ENCODE data around the gene DCBLD1.
A peak's percentile ranks its signal among the peaks of the same experiment; 100 is the strongest.
"Not testable (repeated sequence)": the region's sequence is repeated elsewhere in the genome, so short reads cannot be mapped to it uniquely, and the experiment has no call there.

Gene DCBLD1

GRCh38 chr6:117467876-117468275, 14.6 kb upstream of the DCBLD1 start:
- no CpG with 5 or more reads among the region's 4 CpGs for WGBS (ENCODE audit: extremely low coverage, insufficient coverage, insufficient read length)
- Histone ChIP-seq H3K4me1 (ENCODE audit: control insufficient read depth in 1 of 2, insufficient read depth in 2 of 2, low read length in 2 of 2) (peaks cover 0 to 10% of the 10 kb centered on the region in 2 experiments), H3K18ac (ENCODE audit: low read length) (no peak overlapping the region), H2AFZ (ENCODE audit: insufficient read depth, low read length, poor library complexity) (no peak overlapping the region), H3K14ac (ENCODE audit: low read length) (peak overlapping the region; percentile 19), H3K4me3 (ENCODE audit: low read depth, low read length) (no peak overlapping the region), H3K79me2 (ENCODE audit: control insufficient read depth, insufficient read depth, low read length, poor library complexity) (no peaks in the 10 kb centered on the region), H3K4ac (ENCODE audit: low read depth, low read length) (no peak overlapping the region), H3K27me3 (ENCODE audit: insufficient read depth, low read length) (no peaks in the 10 kb centered on the region), H2AK5ac (ENCODE audit: low read length) (no peak overlapping the region), H3K4me2 (ENCODE audit: low read length) (no peak overlapping the region), H3K36me3 (ENCODE audit: control insufficient read depth in 1 of 2, insufficient read depth in 2 of 2, low read length in 2 of 2) (no peaks in the 10 kb centered on the region), H3K23ac (ENCODE audit: low read length) (no peak overlapping the region), H3K9ac (ENCODE audit: low read length) (no peak overlapping the region), H4K8ac (ENCODE audit: low read depth, low read length) (no peak overlapping the region), H3K27ac (ENCODE audit: low read depth, low read length) (no peak overlapping the region), H3K9me3 (ENCODE audit: insufficient read depth, low read depth, low read length) (no peaks in the 10 kb centered on the region), H2BK5ac (ENCODE audit: low read depth, low read length, poor library complexity) (no peak overlapping the region), H2BK12ac (ENCODE audit: low read length) (peak overlapping the region; percentile 24), H2BK120ac (ENCODE audit: insufficient read depth, low read length, poor library complexity) (peak overlapping the region; percentile 17), H3K79me1 (ENCODE audit: low read length) (peaks cover 8% of the 10 kb centered on the region), H4K91ac (ENCODE audit: low read depth, low read length) (no peak overlapping the region), H4K12ac (ENCODE audit: low read depth, low read length) (no peak overlapping the region)
- no peak for DNase-seq

GRCh38 chr6:117468527-117468926, 13.9 kb upstream of the DCBLD1 start:
- not testable (repeated sequence) for H3K79me1 ChIP-seq (ENCODE audit: low read length); H3K9ac ChIP-seq (ENCODE audit: low read length); H3K14ac ChIP-seq (ENCODE audit: low read length); DNase-seq; H2BK120ac ChIP-seq (ENCODE audit: insufficient read depth, low read length, poor library complexity); H3K4ac ChIP-seq (ENCODE audit: low read depth, low read length); H3K79me2 ChIP-seq (ENCODE audit: control insufficient read depth, insufficient read depth, low read length, poor library complexity); H3K27me3 ChIP-seq (ENCODE audit: insufficient read depth, low read length); H3K4me3 ChIP-seq (ENCODE audit: low read depth, low read length); H3K9me3 ChIP-seq (ENCODE audit: insufficient read depth, low read depth, low read length); H3K27ac ChIP-seq (ENCODE audit: low read depth, low read length); H3K18ac ChIP-seq (ENCODE audit: low read length); H2BK5ac ChIP-seq (ENCODE audit: low read depth, low read length, poor library complexity); H2AFZ ChIP-seq (ENCODE audit: insufficient read depth, low read length, poor library complexity); H4K12ac ChIP-seq (ENCODE audit: low read depth, low read length); H4K8ac ChIP-seq (ENCODE audit: low read depth, low read length); H4K91ac ChIP-seq (ENCODE audit: low read depth, low read length); H2BK12ac ChIP-seq (ENCODE audit: low read length); H3K36me3 ChIP-seq (ENCODE audit: control insufficient read depth in 1 of 2, insufficient read depth in 2 of 2, low read length in 2 of 2); H2AK5ac ChIP-seq (ENCODE audit: low read length); H3K4me2 ChIP-seq (ENCODE audit: low read length); H3K23ac ChIP-seq (ENCODE audit: low read length)
- no CpG with 5 or more reads among the region's 4 CpGs for WGBS (ENCODE audit: extremely low coverage, insufficient coverage, insufficient read length)
- peaks cover 0 to 10% of the 10 kb centered on the region in 2 experiments for H3K4me1 ChIP-seq (ENCODE audit: control insufficient read depth in 1 of 2, insufficient read depth in 2 of 2, low read length in 2 of 2)

GRCh38 chr6:117469356-117469755, 13.1 kb upstream of the DCBLD1 start:
- no CpG with 5 or more reads among the region's 4 CpGs for WGBS (ENCODE audit: extremely low coverage, insufficient coverage, insufficient read length)

GRCh38 chr6:117469791-117470190, 12.7 kb upstream of the DCBLD1 start:
- Histone ChIP-seq H3K9me3 (ENCODE audit: insufficient read depth, low read depth, low read length) (no peaks in the 10 kb centered on the region), H2BK12ac (ENCODE audit: low read length) (no peak overlapping the region), H3K79me2 (ENCODE audit: control insufficient read depth, insufficient read depth, low read length, poor library complexity) (no peaks in the 10 kb centered on the region), H3K4me3 (ENCODE audit: low read depth, low read length) (no peak overlapping the region), H3K9ac (ENCODE audit: low read length) (no peak overlapping the region), H3K4me2 (ENCODE audit: low read length) (no peak overlapping the region), H2BK5ac (ENCODE audit: low read depth, low read length, poor library complexity) (no peak overlapping the region), H3K4ac (ENCODE audit: low read depth, low read length) (no peak overlapping the region), H3K79me1 (ENCODE audit: low read length) (peaks cover 4% of the 10 kb centered on the region), H3K36me3 (ENCODE audit: control insufficient read depth in 1 of 2, insufficient read depth in 2 of 2, low read length in 2 of 2) (no peaks in the 10 kb centered on the region), H4K91ac (ENCODE audit: low read depth, low read length) (no peak overlapping the region), H3K18ac (ENCODE audit: low read length) (no peak overlapping the region), H2BK120ac (ENCODE audit: insufficient read depth, low read length, poor library complexity) (no peak overlapping the region), H3K4me1 (ENCODE audit: control insufficient read depth in 1 of 2, insufficient read depth in 2 of 2, low read length in 2 of 2) (peaks cover 0 to 6% of the 10 kb centered on the region in 2 experiments), H3K27me3 (ENCODE audit: insufficient read depth, low read length) (no peaks in the 10 kb centered on the region), H4K8ac (ENCODE audit: low read depth, low read length) (no peak overlapping the region), H3K23ac (ENCODE audit: low read length) (no peak overlapping the region), H4K12ac (ENCODE audit: low read depth, low read length) (no peak overlapping the region), H2AFZ (ENCODE audit: insufficient read depth, low read length, poor library complexity) (no peak overlapping the region), H2AK5ac (ENCODE audit: low read length) (no peak overlapping the region), H3K14ac (ENCODE audit: low read length) (no peak overlapping the region), H3K27ac (ENCODE audit: low read depth, low read length) (no peak overlapping the region)
- WGBS (ENCODE audit: extremely low coverage, insufficient coverage, insufficient read length): no CpG with 5 or more reads among the region's 3 CpGs
- DNase-seq: no peak

More at GRCh38 chr6:117469356-117469755, 13.1 kb upstream of the DCBLD1 start:
- Histone ChIP-seq H3K36me3 (ENCODE audit: control insufficient read depth in 1 of 2, insufficient read depth in 2 of 2, low read length in 2 of 2) (no peaks in the 10 kb centered on the region), H3K4me3 (ENCODE audit: low read depth, low read length) (no peak overlapping the region), H4K12ac (ENCODE audit: low read depth, low read length) (no peak overlapping the region), H4K91ac (ENCODE audit: low read depth, low read length) (no peak overlapping the region), H2BK120ac (ENCODE audit: insufficient read depth, low read length, poor library complexity) (no peak overlapping the region), H3K23ac (ENCODE audit: low read length) (no peak overlapping the region), H2BK12ac (ENCODE audit: low read length) (no peak overlapping the region), H2BK5ac (ENCODE audit: low read depth, low read length, poor library complexity) (no peak overlapping the region), H3K79me1 (ENCODE audit: low read length) (peaks cover 4% of the 10 kb centered on the region), H3K4ac (ENCODE audit: low read depth, low read length) (no peak overlapping the region), H2AFZ (ENCODE audit: insufficient read depth, low read length, poor library complexity) (no peak overlapping the region), H3K4me2 (ENCODE audit: low read length) (no peak overlapping the region), H3K9ac (ENCODE audit: low read length) (no peak overlapping the region), H3K14ac (ENCODE audit: low read length) (no peak overlapping the region), H3K4me1 (ENCODE audit: control insufficient read depth in 1 of 2, insufficient read depth in 2 of 2, low read length in 2 of 2) (peaks cover 0 to 6% of the 10 kb centered on the region in 2 experiments), H2AK5ac (ENCODE audit: low read length) (no peak overlapping the region), H3K27ac (ENCODE audit: low read depth, low read length) (no peak overlapping the region), H4K8ac (ENCODE audit: low read depth, low read length) (no peak overlapping the region), H3K27me3 (ENCODE audit: insufficient read depth, low read length) (no peaks in the 10 kb centered on the region), H3K79me2 (ENCODE audit: control insufficient read depth, insufficient read depth, low read length, poor library complexity) (no peaks in the 10 kb centered on the region), H3K18ac (ENCODE audit: low read length) (no peak overlapping the region), H3K9me3 (ENCODE audit: insufficient read depth, low read depth, low read length) (no peaks in the 10 kb centered on the region)
- DNase-seq: no peak
